Right lobe of liver (tissue), 6 donors: ENCODE results near the gene HOXD11. TPM values are rescaled to one million over a fixed set of nuclear protein-coding genes. Genes with fewer than 3 reads are reported as not detected.
A peak's percentile ranks its signal among the peaks of the same experiment; 100 is the strongest.

Experiments
- ATAC-seq, 4 donors: fragments of 200-7000 bp; cut with Tn5 transposase; one replicate each; pipeline ENCODE4 v1.9.1; 2020; ENCODE audit warnings: mild to moderate bottlenecking in 4 of 4, moderate library complexity in 4 of 4
- DNase-seq, 3 donors: peaks; one replicate each; pipeline ENCODE4 v3.0.0-alpha.2; 2020
- H3K27ac ChIP-seq, 3 donors: fragments of 200-600 bp; one replicate each; pipeline ENCODE4 v1.8.0; 2022
- H3K27me3 ChIP-seq, 2 donors: fragments of 200-600 bp; one replicate each; pipeline ENCODE4 v1.8.0; 2022
- H3K36me3 ChIP-seq, 4 donors: fragments of 200-600 bp; sonication (generic) in 1 of 4; one replicate each; pipeline versions ENCODE4 v1.5.1 to v1.8.0; 2017 to 2022; ENCODE audit warnings: control low read depth in 1 of 4
- H3K4me1 ChIP-seq, 4 donors: fragments of 200-600 bp; sonication (generic) in 1 of 4; one replicate each; pipeline versions ENCODE4 v1.5.1 to v1.8.0; 2017 to 2022; ENCODE audit warnings: control low read depth in 1 of 4
- H3K4me3 ChIP-seq, 3 donors: fragments of 200-600 bp; one replicate each; pipeline ENCODE4 v1.8.0; 2022
- H3K9me3 ChIP-seq, 4 donors: fragments of 200-600 bp; sonication (generic) in 1 of 4; one replicate each; pipeline versions ENCODE4 v1.5.1 to v1.8.0; 2017 to 2022; ENCODE audit warnings: control low read depth in 1 of 4
- CTCF ChIP-seq, 4 donors: fragments of 200-600 bp in 3 of 4; fragments of 450-650 bp in 1 of 4; IDR thresholded peaks; one replicate each; pipeline versions ENCODE4 v1.5.1 to v1.8.0; 2016 to 2022; ENCODE audit warnings: antibody characterized with exemption in 4 of 4, mild to moderate bottlenecking in 2 of 4
- POLR2A ChIP-seq: fragments of 450-650 bp; IDR thresholded peaks from one replicate; pipeline ENCODE4 v1.6.1; 2017; ENCODE audit warnings: antibody characterized with exemption, mild to moderate bottlenecking
- WGBS: methylation state at CpG from one replicate; pipeline ENCODE4 v1.1.6; 2018; ENCODE audit warnings: low coverage, low lambda C conversion rate; ENCODE audit not compliant: insufficient coverage; ENCODE audit errors: missing lambda C conversion rate; 5-methylcytosine and 5-hydroxymethylcytosine counted together
- intact Hi-C, 2 donors: fragments of 100-400 bp; cut with DNase I; formaldehyde crosslinking; loops; one replicate each; pipeline versions ENCODE4 v1.11.2 to v1.14.1; 2022
- total RNA-seq, 6 experiments: library from RNA; depleted of rRNA in 2 of 6; stranded (reverse); fragments of >200 nt in 2 of 6; fragmentation: NEBNext Ultra II Directional in 3 of 6; extraction: Animal tissue kit (Norgen Biotek cat#: 25700) in 3 of 6; gene quantifications; one replicate each; pipeline versions ENCODE4 v1.1.0 to v1.2.4, GENCODE V29; 2016 to 2023
- donor health status: DM: no; HTN: yes; CAD: no.
- donor health status: DM: no; HTN: no; CAD: no.
- donor health status: DM: no; HTN: no; CAD: no.
- donor health status: DM: no; HTN: yes; CAD: no.
- donor health status: DM: no; HTN: yes; CAD: no.

Gene HOXD11
- total RNA-seq, 6 experiments from 2014 or later = not detected

- WGBS = 0% methylated on average over 2 of the region's 43 CpGs
- DNase-seq = no peak
- intact Hi-C loops = loop anchor here (10.0 kb wide), 2 partner anchors 685 to 705 kb away; no protein-coding TSS in a partner anchor
- H3K36me3 ChIP-seq = no peaks in the 10 kb centered on the region
- peaks cover 0 to 12% (median 0%) of the 10 kb centered on the region in 4 donors for H3K4me1 ChIP-seq
- no peaks in the 10 kb centered on the region for H3K9me3 ChIP-seq
- TF ChIP-seq CTCF (IDR thresholded peaks at IDR 0.05) (no peak), POLR2A (no peak)
- ATAC-seq = no peak
- peaks cover 23 to 73% of the 10 kb centered on the region in 2 donors for H3K27me3 ChIP-seq
- no peak overlapping the region for H3K27ac ChIP-seq
- no peak overlapping the region for H3K4me3 ChIP-seq
These were observed 22.7 kb downstream of the HOXD11 start for GRCh38 chr2:176129813-176130146.

- ATAC-seq (peak in 1 of 4 donors; percentile 32), DNase-seq (no peak)
- Histone ChIP-seq H3K27ac (no peak overlapping the region), H3K27me3 (peaks cover 23 to 68% of the 10 kb centered on the region in 2 donors), H3K36me3 (no peaks in the 10 kb centered on the region), H3K4me3 (no peak overlapping the region), H3K4me1 (peaks cover 0 to 12% (median 0%) of the 10 kb centered on the region in 4 donors), H3K9me3 (no peaks in the 10 kb centered on the region)
- intact Hi-C loops = no loop called here
- WGBS = 7% methylated on average over 5 of the region's 100 CpGs
- TF ChIP-seq POLR2A (no peak), CTCF (IDR thresholded peaks at IDR 0.05) (no peak)
These were observed 23.3 kb downstream of the HOXD11 start for GRCh38 chr2:176130147-176130956.

GRCh38 chr2:176130957-176131847 is 24.1 kb downstream of the HOXD11 start:
- TF ChIP-seq POLR2A (no peak), CTCF (IDR thresholded peaks at IDR 0.05) (no peak)
- H3K27me3 ChIP-seq = peaks cover 24 to 69% of the 10 kb centered on the region in 2 donors
- intact Hi-C loops = no loop called here
- H3K9me3 ChIP-seq = no peaks in the 10 kb centered on the region
- no peak for DNase-seq
- no peak for ATAC-seq
- no peak overlapping the region for H3K4me3 ChIP-seq
- H3K36me3 ChIP-seq = no peaks in the 10 kb centered on the region
- no peak overlapping the region for H3K27ac ChIP-seq
- 8% methylated on average over 15 of the region's 15 CpGs for WGBS
- H3K4me1 ChIP-seq = peaks cover 0 to 12% (median 0%) of the 10 kb centered on the region in 4 donors

- DNase-seq (no peak), ATAC-seq (no peak)
- H3K27me3 ChIP-seq = peaks cover 27 to 75% of the 10 kb centered on the region in 2 donors
- intact Hi-C loops = no loop called here
- no peaks in the 10 kb centered on the region for H3K36me3 ChIP-seq
- no peak for TF ChIP-seq CTCF (IDR thresholded peaks at IDR 0.05)
- TF ChIP-seq POLR2A = no peak
- no peak overlapping the region for H3K27ac ChIP-seq
- WGBS = 13% methylated on average over 4 of the region's 4 CpGs
- no peaks in the 10 kb centered on the region for H3K9me3 ChIP-seq
- H3K4me3 ChIP-seq = no peak overlapping the region
- H3K4me1 ChIP-seq = peaks cover 0 to 12% (median 0%) of the 10 kb centered on the region in 4 donors
These were observed 24.7 kb downstream of the HOXD11 start for GRCh38 chr2:176131848-176132158.
